Stimulated activated CD4-positive, alpha-beta T cell treated with anti-CD3 and anti-CD28 coated beads, TNF-alpha, amount 100 ng/mL, for 24 hours (primary cell): Measurements from ENCODE around the gene NPAT.
"Not testable (repeated sequence)": the region's sequence is repeated elsewhere in the genome, so short reads cannot be mapped to it uniquely, and the experiment has no call there.

Experiments
- DNase-seq, 3 experiments: peaks; one replicate each; pipeline ENCODE4 v3.0.0-alpha.2; 2020; ENCODE audit warnings: low read depth in 3 of 3

NPAT gene

GRCh38 chr11:108218912-108219783 is 3.3 kb downstream of the NPAT start:
- DNase-seq: no peak

GRCh38 chr11:108218455-108218854 is 4.0 kb downstream of the NPAT start:
- DNase-seq: no peak

- no peak for DNase-seq
These were observed 5.5 kb downstream of the NPAT start for GRCh38 chr11:108216988-108217387.

- no peak for DNase-seq
These were observed 8.7 kb downstream of the NPAT start for GRCh38 chr11:108213784-108214183.

- no peak for DNase-seq
These were observed 12.0 kb downstream of the NPAT start for GRCh38 chr11:108210441-108210840.

GRCh38 chr11:108207683-108208060 is 14.8 kb downstream of the NPAT start:
- DNase-seq: no peak

GRCh38 chr11:108206969-108207682 is 15.3 kb downstream of the NPAT start:
- no peak for DNase-seq

- DNase-seq: no peak
These were observed 16.3 kb downstream of the NPAT start for GRCh38 chr11:108206171-108206570.

- no peak for DNase-seq
These were observed 17.4 kb downstream of the NPAT start for GRCh38 chr11:108204929-108205499.

- DNase-seq: no peak
These were observed 18.1 kb downstream of the NPAT start for GRCh38 chr11:108204376-108204775.

GRCh38 chr11:108203075-108203474 is 19.4 kb downstream of the NPAT start:
- DNase-seq: no peak

- peak; percentile 48 to 73 (median 73) for DNase-seq
These were observed 22.8 kb downstream of the NPAT start for GRCh38 chr11:108199446-108200321.

- DNase-seq: no peak
These were observed 23.6 kb downstream of the NPAT start for GRCh38 chr11:108198833-108199232.

- DNase-seq: no peak
These were observed 25.1 kb downstream of the NPAT start for GRCh38 chr11:108197351-108197750.

- no peak for DNase-seq
These were observed 25.5 kb downstream of the NPAT start for GRCh38 chr11:108196901-108197300.

GRCh38 chr11:108193725-108194124 is 28.7 kb downstream of the NPAT start:
- DNase-seq: no peak

GRCh38 chr11:108177570-108177969 is 44.9 kb downstream of the NPAT start:
- DNase-seq: no peak

- no peak for DNase-seq
These were observed 52.3 kb downstream of the NPAT start for GRCh38 chr11:108170184-108170583.

GRCh38 chr11:108167624-108168023 is 54.8 kb downstream of the NPAT start:
- no peak for DNase-seq

- not testable (repeated sequence) for DNase-seq
These were observed 59.6 kb downstream of the NPAT start for GRCh38 chr11:108162878-108163277.

GRCh38 chr11:108160970-108161566 is 61.4 kb downstream of the NPAT start:
- DNase-seq: no peak
